ENCODE results near the gene CYLD. TPM values are rescaled to one million over a fixed set of nuclear protein-coding genes. Genes with fewer than 3 reads are reported as not detected.

The CYLD gene
- total RNA-seq, 1 experiment from 2014 or later = 58.0 TPM

DNA sequence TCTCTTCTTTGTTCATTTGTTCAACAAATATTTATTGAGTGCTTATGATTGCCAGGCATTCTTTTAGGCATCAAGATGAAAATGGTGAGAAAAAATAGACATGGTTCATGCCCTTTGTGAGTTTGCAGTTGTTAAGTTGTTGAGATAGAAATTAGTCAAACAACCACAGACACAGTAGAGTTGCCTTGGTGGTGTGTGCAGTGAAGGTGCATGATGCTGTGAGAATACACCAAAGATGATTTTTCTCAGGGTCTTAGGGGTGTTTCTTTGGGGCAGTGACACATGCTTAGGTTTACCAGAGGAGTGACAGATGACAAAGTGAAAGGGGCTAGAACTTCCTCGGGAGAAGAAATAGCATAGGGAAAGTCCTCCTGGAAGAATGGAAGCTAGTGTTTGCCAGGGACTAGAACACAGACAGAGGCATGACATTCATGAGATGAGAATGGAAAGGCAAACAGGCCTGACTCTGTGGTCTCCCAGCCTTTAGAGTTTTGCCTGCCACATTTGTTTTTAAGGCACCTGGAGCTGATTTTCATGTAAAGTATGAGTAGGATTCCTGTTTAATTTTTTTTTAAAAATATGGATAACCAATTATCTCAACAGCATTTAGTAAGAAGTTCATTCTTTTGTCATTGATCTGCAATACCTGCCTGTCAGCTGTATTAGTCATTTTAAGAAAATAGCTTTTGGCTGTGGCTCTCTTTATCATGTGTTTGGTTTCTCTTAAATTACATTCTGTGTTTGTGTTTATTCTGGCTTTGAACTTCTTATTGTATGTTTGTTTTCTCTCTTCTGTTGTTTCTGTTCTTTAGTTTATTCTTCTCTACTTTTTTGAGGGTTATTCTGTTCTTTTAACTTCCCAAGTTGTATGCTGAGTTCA is 36.6 kb downstream of the CYLD start:
- DNase-seq (ENCODE audit: low read depth) = no peak

DNA sequence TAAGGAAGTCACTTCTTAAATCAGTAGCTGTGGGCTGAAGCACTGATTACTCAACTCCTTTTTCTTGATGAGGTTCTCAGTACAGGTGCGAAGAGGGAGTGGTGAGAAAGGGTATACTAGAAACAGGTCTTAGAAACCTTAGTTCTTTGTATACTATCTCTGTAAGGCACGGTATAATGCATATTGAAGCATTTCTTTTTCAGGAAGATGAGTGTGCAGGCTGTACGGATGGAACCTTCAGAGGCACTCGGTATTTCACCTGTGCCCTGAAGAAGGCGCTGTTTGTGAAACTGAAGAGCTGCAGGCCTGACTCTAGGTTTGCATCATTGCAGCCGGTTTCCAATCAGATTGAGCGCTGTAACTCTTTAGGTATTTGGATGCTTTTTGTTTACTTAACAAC is 39.2 kb downstream of the CYLD start:
- no peak for DNase-seq (ENCODE audit: low read depth)

DNA sequence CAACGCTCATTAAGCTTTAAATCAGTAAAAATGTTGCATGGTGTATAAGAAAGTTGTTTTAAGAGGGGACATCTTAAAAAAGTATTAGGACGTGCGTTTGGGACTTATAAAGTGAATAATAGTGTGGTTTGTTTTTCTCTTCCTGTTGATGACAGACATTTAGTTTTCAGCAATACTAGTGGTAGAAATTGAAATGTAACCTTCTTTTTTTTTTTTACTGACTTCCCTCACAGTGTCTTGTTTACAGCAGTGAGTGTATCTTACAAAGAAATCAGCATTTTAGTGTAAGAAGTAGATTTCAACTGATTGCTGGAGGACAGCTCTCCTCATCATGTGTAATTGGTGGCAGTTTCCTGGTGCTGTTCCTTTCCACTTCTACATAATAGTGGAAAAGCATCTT is 39.6 kb downstream of the CYLD start:
- no peak for DNase-seq (ENCODE audit: low read depth)

DNA sequence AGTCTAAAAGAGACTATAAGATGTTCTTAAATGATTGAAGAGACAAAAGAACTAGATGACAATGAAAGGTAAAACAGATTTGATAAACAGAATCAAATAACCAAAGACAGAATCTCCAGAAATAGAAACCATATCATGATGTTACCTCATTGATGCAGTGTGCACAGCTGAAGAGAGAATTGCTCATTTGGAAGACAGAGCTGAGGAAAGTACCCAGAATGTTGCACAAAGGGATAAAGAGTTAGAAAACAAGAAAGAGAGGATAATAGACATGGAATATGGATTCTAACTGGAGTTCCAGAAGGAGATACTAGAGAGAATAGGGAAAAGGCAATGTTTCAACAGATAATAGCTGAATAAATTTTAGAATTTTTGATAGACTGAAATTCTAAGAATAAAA is 47.9 kb downstream of the CYLD start:
- DNase-seq (ENCODE audit: low read depth) = no peak

DNA sequence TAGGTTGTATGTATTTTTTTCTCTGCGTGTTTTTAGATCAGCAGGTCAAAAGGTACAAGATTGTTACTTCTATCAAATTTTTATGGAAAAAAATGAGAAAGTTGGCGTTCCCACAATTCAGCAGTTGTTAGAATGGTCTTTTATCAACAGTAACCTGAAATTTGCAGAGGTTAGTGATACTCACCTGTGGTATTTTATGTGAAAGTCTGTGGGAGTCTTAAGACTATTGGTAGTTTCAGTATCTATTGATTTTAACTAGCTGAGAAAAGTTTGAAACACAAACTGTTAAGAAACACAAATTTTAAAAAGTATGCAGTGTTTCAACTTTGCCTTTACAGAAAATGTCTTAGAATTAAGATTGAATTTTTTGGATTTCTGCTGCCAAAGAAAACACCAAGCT is 49.6 kb downstream of the CYLD start:
- DNase-seq (ENCODE audit: low read depth) = no peak

DNA sequence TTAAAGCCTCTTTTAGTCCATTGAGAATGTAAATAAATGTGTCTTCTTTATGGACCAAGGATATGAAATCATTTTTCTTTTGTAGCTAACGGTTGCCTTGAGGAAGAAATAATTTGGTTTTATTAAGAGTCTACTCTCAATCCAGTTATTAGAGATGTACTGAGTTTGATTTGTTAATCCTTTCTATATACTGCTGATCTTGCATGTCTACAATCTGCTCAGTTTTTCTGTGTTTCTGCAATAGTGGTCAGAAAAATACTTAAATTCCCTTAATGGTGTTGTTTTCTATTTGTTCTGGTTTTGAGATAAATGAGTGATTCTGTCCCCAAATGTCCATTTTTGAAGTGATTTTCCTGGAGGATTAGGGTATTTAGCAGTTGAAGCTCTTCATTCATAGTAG is 54.9 kb downstream of the CYLD start:
- no peak for DNase-seq (ENCODE audit: low read depth)

DNA sequence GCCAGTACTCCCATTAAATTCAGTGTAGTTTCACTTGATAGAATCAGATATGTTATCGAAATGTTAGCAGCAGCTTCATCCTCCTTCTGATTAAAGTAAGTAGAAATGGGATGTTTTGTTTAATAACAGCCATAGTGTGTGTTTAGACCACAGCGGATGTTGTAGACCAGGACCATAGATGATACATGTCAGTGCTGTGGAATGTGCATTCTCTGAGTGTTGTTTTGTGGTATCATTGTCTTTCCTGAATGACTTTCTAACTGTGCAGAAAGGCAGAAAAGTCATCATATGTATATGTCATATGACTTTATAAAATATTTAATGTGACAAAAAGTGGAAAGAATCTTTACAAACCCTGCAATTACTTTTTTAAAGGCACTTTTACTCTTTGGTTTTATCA is 55.6 kb downstream of the CYLD start:
- peak; percentile 33 for DNase-seq (ENCODE audit: low read depth)

DNA sequence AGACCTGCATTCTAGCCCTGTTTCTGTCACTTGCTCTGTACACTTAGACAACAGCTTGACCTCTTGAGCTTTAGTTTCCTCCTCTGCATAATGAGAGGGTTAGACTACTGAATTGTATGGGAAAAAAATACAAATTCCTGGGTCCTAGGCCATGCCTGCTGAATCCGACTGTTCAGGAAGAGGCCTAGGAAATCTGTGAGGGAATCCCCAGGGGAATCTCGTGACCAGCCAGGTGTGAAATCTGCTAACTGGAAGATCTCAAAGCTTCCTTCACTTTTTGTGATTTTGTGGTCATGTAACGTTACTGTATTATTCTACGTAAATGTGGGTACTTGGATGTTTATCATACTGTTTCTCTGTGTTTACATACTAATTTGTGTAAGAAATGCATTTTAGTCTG is 58.2 kb downstream of the CYLD start:
- DNase-seq (ENCODE audit: low read depth) = no peak

DNA sequence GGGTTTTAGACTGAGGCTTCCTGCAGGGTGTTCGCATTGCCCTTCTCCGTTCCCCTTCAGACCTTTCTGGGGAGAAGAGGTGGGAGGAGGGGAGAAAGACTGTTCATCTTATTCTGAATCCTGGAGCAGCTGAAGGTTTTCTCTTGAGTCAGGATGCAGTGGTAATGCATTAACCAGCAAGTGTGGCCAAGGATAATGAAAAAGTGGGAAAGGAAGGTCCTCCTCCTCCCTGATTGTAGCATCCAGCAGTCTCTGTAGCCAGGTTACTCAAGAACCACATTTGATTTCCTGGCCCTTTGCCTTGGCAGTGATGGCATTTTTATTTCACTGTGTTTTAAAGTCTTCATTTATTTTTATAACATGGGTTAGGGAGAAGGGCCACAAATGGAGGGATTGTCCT is 59.1 kb downstream of the CYLD start:
- no peak for DNase-seq (ENCODE audit: low read depth)

DNA sequence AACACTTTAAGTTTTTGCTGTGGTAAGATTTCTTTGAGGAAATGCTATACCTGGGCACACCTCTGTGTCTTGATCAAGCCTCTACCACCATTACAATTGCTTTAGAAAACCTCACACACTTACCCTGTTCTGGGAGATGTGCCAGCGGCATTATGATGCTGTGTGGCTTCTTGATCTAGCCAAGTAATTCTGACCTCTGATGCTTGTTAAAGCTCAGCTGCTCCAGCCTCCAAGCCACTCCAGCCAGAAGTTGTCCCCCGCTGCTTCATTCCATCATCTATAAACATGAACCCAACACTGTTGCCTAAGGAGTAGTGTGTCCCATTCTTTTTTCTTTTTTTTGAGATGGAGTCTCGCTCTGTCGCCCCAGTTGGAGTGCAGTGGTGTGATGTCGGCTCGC is 60.1 kb downstream of the CYLD start:
- peak; percentile 40 for DNase-seq (ENCODE audit: low read depth)

DNA sequence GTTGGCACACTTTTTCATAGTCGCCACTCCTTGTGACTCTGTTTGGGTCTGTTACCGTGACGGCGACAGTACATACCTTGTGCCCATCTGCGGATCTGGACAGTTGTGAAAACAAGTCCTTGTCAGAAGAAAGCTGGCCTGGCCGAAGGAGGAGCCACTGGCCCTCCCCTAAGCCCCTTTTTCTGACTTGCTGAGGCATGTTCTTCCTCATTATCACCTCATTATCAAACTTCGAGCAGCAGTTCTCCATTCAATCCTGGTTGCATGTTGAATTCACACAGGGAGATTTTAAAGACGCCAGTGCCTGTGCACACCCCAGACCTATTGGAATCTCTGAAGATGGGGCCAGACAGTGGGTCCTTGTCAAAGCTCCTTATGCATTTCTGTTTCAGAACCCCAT is 61.1 kb downstream of the CYLD start:
- no peak for DNase-seq (ENCODE audit: low read depth)

DNA sequence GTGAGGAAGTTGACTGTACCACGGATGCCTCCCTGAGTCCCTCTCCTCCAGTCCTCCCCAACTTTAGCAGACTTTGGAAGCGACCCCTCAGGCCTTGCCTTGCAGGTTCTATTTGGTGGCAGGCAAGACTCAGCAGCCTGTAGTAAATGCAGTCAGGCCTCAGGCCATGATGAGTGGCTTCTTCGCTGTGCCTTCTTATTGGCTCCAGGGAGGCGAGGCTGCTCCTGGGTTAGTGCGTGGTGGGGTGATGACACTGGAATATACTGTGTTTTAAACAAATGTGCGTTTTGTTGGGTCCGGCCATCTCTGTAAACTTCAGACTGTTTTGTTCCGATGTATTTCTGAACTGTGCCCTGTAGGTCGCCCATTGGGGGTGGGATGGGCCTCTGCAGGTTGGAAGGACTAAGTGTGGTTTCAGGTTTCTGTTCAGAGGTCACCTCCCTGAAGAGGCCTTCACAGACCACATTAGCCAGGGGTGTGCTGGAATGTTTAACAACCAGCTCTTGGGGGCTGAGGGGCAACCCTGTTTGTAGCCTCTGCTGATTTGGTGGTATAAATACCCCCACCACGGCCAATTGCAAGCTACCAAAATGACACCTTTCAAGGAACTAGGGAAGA is 62.5 kb downstream of the CYLD start:
- DNase-seq (ENCODE audit: low read depth) = no peak

DNA sequence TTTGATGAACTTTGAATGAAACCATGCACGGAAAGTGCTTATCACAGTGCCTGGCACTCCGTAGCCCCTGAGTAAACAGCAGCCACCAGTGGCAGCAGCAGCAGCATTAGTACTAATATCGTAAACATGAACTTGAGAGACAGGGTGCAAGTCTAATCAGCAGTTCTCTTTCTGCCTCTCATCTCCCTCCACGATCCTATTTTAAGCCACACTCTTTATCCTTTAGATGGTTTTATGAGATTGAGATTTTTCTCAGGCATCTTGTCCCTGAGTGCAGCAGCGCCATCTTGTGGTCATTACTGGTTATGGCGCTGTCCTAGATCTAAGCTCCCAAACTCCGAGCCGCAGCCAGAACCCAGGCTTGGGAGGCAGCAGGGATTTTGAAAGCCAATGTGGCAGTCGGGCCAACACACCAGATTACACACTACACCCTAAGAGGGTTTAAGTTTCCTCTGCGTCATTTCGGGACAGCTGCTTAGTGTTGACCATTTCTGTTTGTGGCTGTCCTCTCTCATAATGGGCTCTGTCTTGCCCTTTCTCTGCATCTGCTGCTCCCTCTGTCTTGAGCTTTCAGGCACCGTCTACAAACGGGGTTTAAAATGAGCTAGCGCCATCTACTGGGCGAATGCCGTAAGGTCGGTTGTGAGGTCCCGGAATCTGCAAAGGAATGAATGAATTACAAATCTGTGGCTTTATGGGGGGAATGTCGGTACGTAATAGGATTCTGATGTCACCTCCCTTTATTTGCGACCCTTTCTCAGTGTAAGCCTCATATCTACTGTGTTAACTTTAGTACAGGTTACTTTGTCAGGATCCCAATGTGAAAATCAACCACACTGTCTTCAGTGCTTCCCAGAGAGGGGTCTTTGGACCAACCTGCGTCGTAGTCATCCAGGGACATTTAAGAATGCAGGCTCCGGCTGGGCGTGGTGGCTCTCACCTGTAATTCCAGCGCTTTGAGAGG is 64.5 kb downstream of the CYLD start:
- DNase-seq (ENCODE audit: low read depth) = peak; percentile 92

DNA sequence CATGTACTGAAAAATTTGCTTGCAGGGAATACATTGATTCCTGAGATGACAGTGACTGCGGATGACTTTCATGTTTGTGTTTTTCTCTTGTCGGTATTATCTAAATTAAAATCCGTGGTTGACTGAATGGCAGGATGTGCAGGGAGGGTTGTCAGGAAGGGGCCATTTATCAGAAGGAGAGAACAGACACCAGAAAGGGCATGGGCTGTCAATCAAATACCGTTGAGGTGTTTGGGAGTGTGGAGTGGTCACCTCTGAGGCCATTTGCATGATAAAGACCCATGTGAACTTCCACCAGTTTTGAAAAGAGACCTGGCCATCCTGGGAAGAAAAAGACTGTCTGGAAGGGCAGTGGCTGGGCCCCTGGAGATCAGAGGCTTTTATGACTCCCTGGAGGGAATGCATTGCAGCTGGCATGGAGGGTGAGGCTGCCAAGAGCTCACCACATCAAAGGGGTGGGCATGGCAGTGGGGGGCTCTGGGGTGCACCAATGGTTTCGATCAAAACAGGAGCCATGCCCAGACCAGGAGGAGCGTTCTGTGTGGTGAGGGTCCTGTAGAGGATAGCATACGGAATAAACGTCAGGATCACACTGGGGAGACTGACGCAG is 67.1 kb downstream of the CYLD start:
- DNase-seq (ENCODE audit: low read depth) = no peak

DNA sequence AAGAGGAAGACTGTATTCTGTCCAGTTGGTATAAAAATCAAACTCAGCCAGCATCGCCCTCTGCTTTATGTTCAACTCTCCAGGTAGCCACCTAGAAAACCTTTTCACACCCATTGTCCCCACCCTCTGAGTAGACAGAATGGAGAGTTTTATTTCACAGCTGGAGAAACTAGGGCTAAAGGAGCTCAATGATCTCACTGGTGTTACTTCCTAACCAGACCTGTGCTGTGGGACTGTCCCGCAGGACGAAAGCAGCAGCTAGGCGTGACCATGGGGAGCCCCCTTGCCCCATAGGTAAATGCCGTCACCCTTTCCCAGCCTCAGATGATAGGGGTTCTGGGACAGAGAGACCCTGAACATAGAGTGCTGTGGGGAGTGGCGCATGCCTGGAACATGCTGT is 67.7 kb downstream of the CYLD start:
- DNase-seq (ENCODE audit: low read depth) = no peak

DNA sequence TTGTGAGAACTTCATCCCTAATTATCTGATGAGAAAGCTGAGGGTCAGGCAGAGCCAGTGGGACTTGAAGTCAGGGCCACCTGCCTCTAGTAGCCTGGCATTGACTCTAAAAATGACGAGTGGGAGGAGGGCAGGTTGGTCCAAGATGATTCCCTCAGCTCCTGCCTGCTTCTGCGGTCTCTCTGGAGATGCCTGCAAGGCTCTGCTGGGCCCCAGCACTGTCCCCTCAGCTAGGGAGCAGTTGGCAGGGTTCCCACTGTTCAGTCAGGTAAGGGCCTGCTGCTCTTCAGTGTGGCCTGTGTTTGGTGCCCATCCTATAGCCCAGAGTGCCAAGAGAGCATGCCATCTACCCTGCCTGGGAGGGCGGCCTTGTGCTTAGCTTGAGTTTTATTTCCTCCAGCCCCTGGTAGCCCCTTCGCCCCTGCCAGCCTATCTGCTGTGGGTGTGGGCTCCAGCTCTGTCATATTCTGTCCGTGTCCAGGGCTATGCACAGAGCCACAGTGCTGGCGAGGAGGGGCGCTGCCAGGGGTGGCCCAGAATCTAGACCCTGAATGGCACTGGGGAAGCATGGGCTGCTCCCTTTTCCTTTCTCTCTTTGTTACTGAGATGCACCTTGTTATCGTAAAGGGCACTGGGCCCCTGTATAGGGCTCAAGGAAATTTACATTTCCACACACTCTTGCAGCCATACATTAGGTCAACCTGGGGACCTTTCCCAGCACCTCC is 68.5 kb downstream of the CYLD start:
- no peak for DNase-seq (ENCODE audit: low read depth)

DNA sequence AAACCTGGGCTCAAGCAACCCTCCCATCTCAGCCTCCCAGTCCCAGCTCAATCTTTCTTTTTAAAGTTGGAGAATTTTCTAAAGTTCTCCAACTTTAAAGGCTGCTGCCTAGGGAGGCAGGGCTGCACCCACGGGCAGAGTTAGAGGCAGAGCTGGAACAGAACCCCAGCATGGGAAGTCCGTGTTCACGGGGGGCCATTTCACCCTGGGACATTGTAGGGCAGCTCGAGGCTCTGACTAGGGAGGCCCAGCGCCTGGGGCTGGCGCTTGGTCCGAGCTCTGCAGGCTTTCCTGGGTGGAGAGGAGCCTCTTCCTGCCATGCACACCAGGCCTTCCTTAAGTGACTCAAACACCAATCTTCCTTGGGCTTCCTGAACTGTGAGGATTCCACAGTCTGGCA is 70.2 kb downstream of the CYLD start:
- no peak for DNase-seq (ENCODE audit: low read depth)

DNA sequence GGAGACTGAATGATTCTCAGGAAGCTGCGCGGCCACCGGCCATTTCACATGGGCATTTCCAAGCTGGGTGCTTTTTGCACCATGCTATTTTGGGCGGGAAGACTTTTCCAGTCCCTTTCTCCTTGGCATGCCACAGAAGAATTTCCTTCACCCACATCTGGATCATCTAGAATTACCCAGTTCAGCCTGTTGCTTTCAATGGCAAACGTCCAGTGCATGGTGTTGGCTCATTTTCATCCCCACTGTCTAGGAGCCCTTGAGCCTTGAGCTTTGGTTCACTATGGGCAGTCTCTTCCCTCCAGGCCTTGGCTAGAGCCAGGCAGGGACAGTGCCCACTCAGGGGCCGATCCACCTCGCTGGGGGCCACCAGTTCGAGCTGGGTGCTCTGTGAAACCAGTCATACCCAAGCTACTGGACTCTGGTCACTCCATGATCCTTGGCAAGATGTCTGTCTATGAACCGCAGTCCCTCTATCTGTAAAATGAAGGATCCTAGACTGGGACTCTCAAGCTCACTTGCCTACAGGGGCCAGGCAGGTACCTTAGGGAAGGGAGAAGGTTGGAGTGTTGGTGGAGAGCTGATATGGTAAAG is 71.1 kb downstream of the CYLD start:
- no peak for DNase-seq (ENCODE audit: low read depth)

DNA sequence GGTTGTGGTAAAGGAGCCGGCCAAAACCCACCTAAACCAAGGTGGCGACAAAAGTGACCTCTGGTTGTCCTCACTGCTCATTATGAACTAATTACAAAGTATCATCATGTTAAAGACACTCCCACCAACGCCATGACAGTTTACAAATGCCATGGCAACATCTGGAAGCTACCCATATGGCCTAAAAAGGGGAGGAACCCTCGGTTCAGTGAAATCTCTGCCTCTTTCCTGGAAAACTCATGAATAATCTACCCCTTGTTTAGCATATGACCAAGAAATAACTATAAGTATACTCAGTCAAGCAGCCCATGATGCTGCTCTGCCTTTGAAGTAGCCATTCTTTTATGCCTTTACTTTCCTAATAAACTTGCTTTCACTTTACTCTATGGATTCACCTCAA is 72.2 kb downstream of the CYLD start:
- DNase-seq (ENCODE audit: low read depth) = no peak

DNA sequence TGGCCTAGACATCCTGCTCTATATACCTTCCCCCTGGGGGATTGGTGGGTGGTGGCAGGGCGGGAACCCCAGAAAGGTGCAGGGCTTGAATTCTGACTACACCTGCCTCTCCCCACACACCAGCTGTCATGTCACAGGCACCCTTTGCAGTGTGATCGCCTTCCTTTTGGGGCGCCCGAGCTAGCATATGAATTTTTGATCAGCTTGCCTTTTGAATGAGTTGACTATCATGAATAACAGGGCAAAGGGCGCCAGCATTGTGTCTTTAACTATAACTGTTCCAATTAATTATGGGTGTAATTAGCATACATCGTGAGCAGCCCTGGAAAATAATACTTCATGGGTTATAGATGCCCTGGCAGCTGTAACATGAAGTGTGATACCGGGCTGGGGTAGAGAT is 72.7 kb downstream of the CYLD start:
- DNase-seq (ENCODE audit: low read depth) = no peak

DNA sequence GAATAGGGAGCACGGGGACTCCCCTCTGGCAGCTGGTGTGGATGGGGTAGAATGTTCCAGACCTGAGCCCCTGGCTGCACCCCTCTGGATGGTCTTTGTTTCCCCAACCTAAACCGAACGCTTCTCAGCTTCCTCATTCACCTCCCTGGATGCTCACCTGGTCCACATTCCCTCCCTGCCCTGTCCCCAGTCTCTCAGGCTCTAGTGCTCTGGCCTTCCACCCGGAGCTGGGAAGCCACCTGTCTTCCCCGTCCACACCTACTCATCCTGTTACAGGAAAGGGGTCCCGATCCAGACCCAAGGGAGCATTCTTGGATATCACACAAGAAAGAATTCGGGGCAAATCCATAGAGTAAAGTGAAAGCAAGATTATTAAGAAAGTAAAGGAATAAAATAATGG is 73.5 kb downstream of the CYLD start:
- DNase-seq (ENCODE audit: low read depth) = no peak
